ENCODE measurements around the gene SDHAF2.

SDHAF2 gene

GRCh38 chr11:61415381-61415780, 14.5 kb upstream of the SDHAF2 start:
- no peak overlapping the region for H2BK5ac ChIP-seq (ENCODE audit: low read depth, low read length, poor library complexity)
- DNase-seq, result no peak
- WGBS (ENCODE audit: extremely low coverage, insufficient coverage, insufficient read length), result no CpG with 5 or more reads among the region's 6 CpGs

DNA sequence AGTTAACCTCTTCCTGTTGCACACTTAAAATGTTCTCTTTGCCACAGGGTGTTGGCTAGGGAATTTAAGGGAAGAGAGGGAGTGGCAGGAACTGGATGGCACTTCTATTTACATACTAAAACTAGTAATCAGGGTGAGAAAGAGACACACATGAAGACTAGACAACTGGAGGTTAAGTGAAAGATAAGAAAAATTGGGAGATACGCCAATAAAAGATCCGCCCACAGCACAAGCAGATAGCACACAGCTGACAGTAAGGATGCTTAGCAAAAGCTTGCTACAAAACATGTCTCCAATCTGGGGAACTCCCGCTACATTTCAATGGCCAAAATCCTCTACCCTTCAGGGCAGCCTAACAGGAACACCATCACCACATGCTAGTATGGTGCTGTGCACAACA, 13.0 kb upstream of the SDHAF2 start:
- H3K4me2 ChIP-seq (ENCODE audit: low read length), result no peak overlapping the region
- H3K4me1 ChIP-seq (ENCODE audit: control insufficient read depth in 1 of 2, insufficient read depth in 2 of 2, low read length in 2 of 2), result no peaks in the 10 kb centered on the region
- H2BK5ac ChIP-seq (ENCODE audit: low read depth, low read length, poor library complexity), result no peak overlapping the region
- H3K4me3 ChIP-seq (ENCODE audit: low read depth, low read length), result no peak overlapping the region
- DNase-seq, result no peak
- H2AK5ac ChIP-seq (ENCODE audit: low read length), result no peak overlapping the region
- no peak overlapping the region for H4K12ac ChIP-seq (ENCODE audit: low read depth, low read length)
- no peak overlapping the region for H2AFZ ChIP-seq (ENCODE audit: insufficient read depth, low read length, poor library complexity)
- H3K9ac ChIP-seq (ENCODE audit: low read length), result no peak overlapping the region
- no peak overlapping the region for H4K8ac ChIP-seq (ENCODE audit: low read depth, low read length)
- no peaks in the 10 kb centered on the region for H3K27me3 ChIP-seq (ENCODE audit: insufficient read depth, low read length)
- H3K9me3 ChIP-seq (ENCODE audit: insufficient read depth, low read depth, low read length), result no peaks in the 10 kb centered on the region
- H4K91ac ChIP-seq (ENCODE audit: low read depth, low read length), result no peak overlapping the region
- no peak overlapping the region for H3K23ac ChIP-seq (ENCODE audit: low read length)
- H3K14ac ChIP-seq (ENCODE audit: low read length), result no peak overlapping the region
- H3K79me1 ChIP-seq (ENCODE audit: low read length), result no peaks in the 10 kb centered on the region
- H2BK12ac ChIP-seq (ENCODE audit: low read length), result no peak overlapping the region
- H2BK120ac ChIP-seq (ENCODE audit: insufficient read depth, low read length, poor library complexity), result no peak overlapping the region
- no peak overlapping the region for H3K27ac ChIP-seq (ENCODE audit: low read depth, low read length)
- H3K18ac ChIP-seq (ENCODE audit: low read length), result no peak overlapping the region
- peaks cover 43 to 73% of the 10 kb centered on the region in 2 experiments for H3K36me3 ChIP-seq (ENCODE audit: control insufficient read depth in 1 of 2, insufficient read depth in 2 of 2, low read length in 2 of 2)
- WGBS (ENCODE audit: extremely low coverage, insufficient coverage, insufficient read length), result no CpG with 5 or more reads among the region's 3 CpGs
- no peak overlapping the region for H3K4ac ChIP-seq (ENCODE audit: low read depth, low read length)
- no peaks in the 10 kb centered on the region for H3K79me2 ChIP-seq (ENCODE audit: control insufficient read depth, insufficient read depth, low read length, poor library complexity)

More at GRCh38 chr11:61415381-61415780, 14.5 kb upstream of the SDHAF2 start:
- Histone ChIP-seq H3K14ac (ENCODE audit: low read length) (no peak overlapping the region), H2AK5ac (ENCODE audit: low read length) (no peak overlapping the region), H3K9me3 (ENCODE audit: insufficient read depth, low read depth, low read length) (no peaks in the 10 kb centered on the region), H4K12ac (ENCODE audit: low read depth, low read length) (no peak overlapping the region), H2BK12ac (ENCODE audit: low read length) (no peak overlapping the region), H3K4ac (ENCODE audit: low read depth, low read length) (no peak overlapping the region), H3K79me2 (ENCODE audit: control insufficient read depth, insufficient read depth, low read length, poor library complexity) (no peaks in the 10 kb centered on the region), H3K36me3 (ENCODE audit: control insufficient read depth in 1 of 2, insufficient read depth in 2 of 2, low read length in 2 of 2) (peaks cover 44 to 76% of the 10 kb centered on the region in 2 experiments), H4K8ac (ENCODE audit: low read depth, low read length) (no peak overlapping the region), H3K4me3 (ENCODE audit: low read depth, low read length) (no peak overlapping the region), H3K18ac (ENCODE audit: low read length) (no peak overlapping the region), H4K91ac (ENCODE audit: low read depth, low read length) (no peak overlapping the region), H3K79me1 (ENCODE audit: low read length) (no peaks in the 10 kb centered on the region), H2AFZ (ENCODE audit: insufficient read depth, low read length, poor library complexity) (no peak overlapping the region), H3K23ac (ENCODE audit: low read length) (no peak overlapping the region), H3K27ac (ENCODE audit: low read depth, low read length) (no peak overlapping the region), H2BK120ac (ENCODE audit: insufficient read depth, low read length, poor library complexity) (no peak overlapping the region), H3K9ac (ENCODE audit: low read length) (no peak overlapping the region), H3K27me3 (ENCODE audit: insufficient read depth, low read length) (no peaks in the 10 kb centered on the region), H3K4me1 (ENCODE audit: control insufficient read depth in 1 of 2, insufficient read depth in 2 of 2, low read length in 2 of 2) (no peaks in the 10 kb centered on the region), H3K4me2 (ENCODE audit: low read length) (no peak overlapping the region)

GRCh38 chr11:61417670-61418069, 12.3 kb upstream of the SDHAF2 start:
- Histone ChIP-seq H3K23ac (ENCODE audit: low read length) (no peak overlapping the region), H3K18ac (ENCODE audit: low read length) (no peak overlapping the region), H3K27ac (ENCODE audit: low read depth, low read length) (no peak overlapping the region), H3K79me2 (ENCODE audit: control insufficient read depth, insufficient read depth, low read length, poor library complexity) (no peaks in the 10 kb centered on the region), H3K27me3 (ENCODE audit: insufficient read depth, low read length) (no peaks in the 10 kb centered on the region), H2BK120ac (ENCODE audit: insufficient read depth, low read length, poor library complexity) (no peak overlapping the region), H2BK5ac (ENCODE audit: low read depth, low read length, poor library complexity) (no peak overlapping the region), H4K8ac (ENCODE audit: low read depth, low read length) (no peak overlapping the region), H3K36me3 (ENCODE audit: control insufficient read depth in 1 of 2, insufficient read depth in 2 of 2, low read length in 2 of 2) (peaks cover 44 to 76% of the 10 kb centered on the region in 2 experiments), H3K9me3 (ENCODE audit: insufficient read depth, low read depth, low read length) (no peaks in the 10 kb centered on the region), H3K79me1 (ENCODE audit: low read length) (no peaks in the 10 kb centered on the region), H3K14ac (ENCODE audit: low read length) (no peak overlapping the region), H3K4me1 (ENCODE audit: control insufficient read depth in 1 of 2, insufficient read depth in 2 of 2, low read length in 2 of 2) (no peaks in the 10 kb centered on the region), H4K12ac (ENCODE audit: low read depth, low read length) (no peak overlapping the region), H2AFZ (ENCODE audit: insufficient read depth, low read length, poor library complexity) (no peak overlapping the region), H4K91ac (ENCODE audit: low read depth, low read length) (no peak overlapping the region), H3K4me2 (ENCODE audit: low read length) (no peak overlapping the region), H2AK5ac (ENCODE audit: low read length) (no peak overlapping the region), H3K4ac (ENCODE audit: low read depth, low read length) (no peak overlapping the region), H2BK12ac (ENCODE audit: low read length) (no peak overlapping the region), H3K4me3 (ENCODE audit: low read depth, low read length) (no peak overlapping the region), H3K9ac (ENCODE audit: low read length) (no peak overlapping the region)
- no CpG with 5 or more reads among the region's 2 CpGs for WGBS (ENCODE audit: extremely low coverage, insufficient coverage, insufficient read length)
- peak in 1 of 2 donors; percentile 5 for DNase-seq

DNA sequence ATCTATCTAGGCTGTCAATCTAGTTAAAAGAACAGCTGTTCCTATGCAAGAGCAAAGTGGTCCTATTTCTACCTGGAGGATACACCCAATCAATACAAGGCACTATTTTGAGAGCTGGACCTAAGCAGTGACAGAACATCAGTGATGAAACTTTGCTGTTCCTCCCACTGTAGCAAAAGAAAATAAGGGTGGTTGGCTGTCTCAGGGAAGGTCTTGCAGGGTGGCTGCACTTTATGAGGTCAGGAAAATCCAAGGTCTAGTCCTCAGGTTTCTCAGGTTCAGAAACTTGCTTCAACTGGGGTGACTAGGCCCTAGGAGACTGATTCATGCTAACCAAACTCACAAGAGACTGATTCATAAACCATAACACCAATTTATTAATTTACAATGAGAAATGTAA, 11.8 kb upstream of the SDHAF2 start:
- Histone ChIP-seq H4K8ac (ENCODE audit: low read depth, low read length) (no peak overlapping the region), H2BK12ac (ENCODE audit: low read length) (no peak overlapping the region), H4K12ac (ENCODE audit: low read depth, low read length) (no peak overlapping the region), H3K4me1 (ENCODE audit: control insufficient read depth in 1 of 2, insufficient read depth in 2 of 2, low read length in 2 of 2) (no peaks in the 10 kb centered on the region), H3K36me3 (ENCODE audit: control insufficient read depth in 1 of 2, insufficient read depth in 2 of 2, low read length in 2 of 2) (peaks cover 45 to 75% of the 10 kb centered on the region in 2 experiments), H3K18ac (ENCODE audit: low read length) (no peak overlapping the region), H2AFZ (ENCODE audit: insufficient read depth, low read length, poor library complexity) (no peak overlapping the region), H2BK5ac (ENCODE audit: low read depth, low read length, poor library complexity) (no peak overlapping the region), H3K79me2 (ENCODE audit: control insufficient read depth, insufficient read depth, low read length, poor library complexity) (no peaks in the 10 kb centered on the region), H3K23ac (ENCODE audit: low read length) (no peak overlapping the region), H3K27me3 (ENCODE audit: insufficient read depth, low read length) (no peaks in the 10 kb centered on the region), H3K4ac (ENCODE audit: low read depth, low read length) (no peak overlapping the region), H3K79me1 (ENCODE audit: low read length) (no peaks in the 10 kb centered on the region), H2AK5ac (ENCODE audit: low read length) (no peak overlapping the region), H3K4me2 (ENCODE audit: low read length) (no peak overlapping the region), H3K14ac (ENCODE audit: low read length) (no peak overlapping the region), H4K91ac (ENCODE audit: low read depth, low read length) (no peak overlapping the region), H3K9me3 (ENCODE audit: insufficient read depth, low read depth, low read length) (no peaks in the 10 kb centered on the region), H2BK120ac (ENCODE audit: insufficient read depth, low read length, poor library complexity) (no peak overlapping the region), H3K27ac (ENCODE audit: low read depth, low read length) (no peak overlapping the region), H3K9ac (ENCODE audit: low read length) (no peak overlapping the region), H3K4me3 (ENCODE audit: low read depth, low read length) (no peak overlapping the region)
- DNase-seq, result no peak
